ENCODE measurements around the gene CCDC149.

DNA sequence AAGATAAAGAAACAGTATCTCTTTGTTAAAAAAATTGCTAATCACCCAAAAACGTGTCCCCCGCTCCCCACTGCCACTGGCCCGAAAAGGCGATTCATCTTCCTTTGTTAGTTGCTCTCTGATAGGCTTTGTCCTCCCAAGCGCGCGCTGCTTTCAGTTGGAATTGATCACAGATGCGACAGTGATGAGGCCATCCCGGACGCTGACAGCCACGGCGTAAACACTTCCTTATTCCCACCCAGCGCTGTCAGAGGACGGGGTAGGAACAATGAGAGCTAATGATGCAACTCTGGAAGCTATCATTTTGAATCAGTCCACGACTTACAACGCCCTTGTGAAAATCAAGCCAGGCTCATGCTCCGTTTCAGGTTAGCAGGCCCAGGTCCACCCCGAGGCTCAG, 96.0 kb downstream of the CCDC149 start:
- TF ChIP-seq, protein P1, sequence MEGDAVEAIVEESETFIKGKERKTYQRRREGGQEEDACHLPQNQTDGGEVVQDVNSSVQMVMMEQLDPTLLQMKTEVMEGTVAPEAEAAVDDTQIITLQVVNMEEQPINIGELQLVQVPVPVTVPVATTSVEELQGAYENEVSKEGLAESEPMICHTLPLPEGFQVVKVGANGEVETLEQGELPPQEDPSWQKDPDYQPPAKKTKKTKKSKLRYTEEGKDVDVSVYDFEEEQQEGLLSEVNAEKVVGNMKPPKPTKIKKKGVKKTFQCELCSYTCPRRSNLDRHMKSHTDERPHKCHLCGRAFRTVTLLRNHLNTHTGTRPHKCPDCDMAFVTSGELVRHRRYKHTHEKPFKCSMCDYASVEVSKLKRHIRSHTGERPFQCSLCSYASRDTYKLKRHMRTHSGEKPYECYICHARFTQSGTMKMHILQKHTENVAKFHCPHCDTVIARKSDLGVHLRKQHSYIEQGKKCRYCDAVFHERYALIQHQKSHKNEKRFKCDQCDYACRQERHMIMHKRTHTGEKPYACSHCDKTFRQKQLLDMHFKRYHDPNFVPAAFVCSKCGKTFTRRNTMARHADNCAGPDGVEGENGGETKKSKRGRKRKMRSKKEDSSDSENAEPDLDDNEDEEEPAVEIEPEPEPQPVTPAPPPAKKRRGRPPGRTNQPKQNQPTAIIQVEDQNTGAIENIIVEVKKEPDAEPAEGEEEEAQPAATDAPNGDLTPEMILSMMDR (conservative IDR thresholded peaks at IDR 0.05; ENCODE audit: low read depth, low read length), result no peak
- TF ChIP-seq POLR2A (IDR thresholded peaks at IDR 0.05; ENCODE audit: low read depth, low read length), result no peak
- TF ChIP-seq USF2 (IDR thresholded peaks at IDR 0.05; ENCODE audit: low read depth, low read length), result no peak
- TF ChIP-seq, protein P2, sequence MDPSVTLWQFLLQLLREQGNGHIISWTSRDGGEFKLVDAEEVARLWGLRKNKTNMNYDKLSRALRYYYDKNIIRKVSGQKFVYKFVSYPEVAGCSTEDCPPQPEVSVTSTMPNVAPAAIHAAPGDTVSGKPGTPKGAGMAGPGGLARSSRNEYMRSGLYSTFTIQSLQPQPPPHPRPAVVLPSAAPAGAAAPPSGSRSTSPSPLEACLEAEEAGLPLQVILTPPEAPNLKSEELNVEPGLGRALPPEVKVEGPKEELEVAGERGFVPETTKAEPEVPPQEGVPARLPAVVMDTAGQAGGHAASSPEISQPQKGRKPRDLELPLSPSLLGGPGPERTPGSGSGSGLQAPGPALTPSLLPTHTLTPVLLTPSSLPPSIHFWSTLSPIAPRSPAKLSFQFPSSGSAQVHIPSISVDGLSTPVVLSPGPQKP (IDR thresholded peaks at IDR 0.05; ENCODE audit: borderline replicate concordance, low read depth, low read length), result no peak
- no peak for TF ChIP-seq MXI1 (IDR thresholded peaks at IDR 0.05; ENCODE audit: borderline replicate concordance, low read depth, low read length)
- TF ChIP-seq RFX5 (IDR thresholded peaks at IDR 0.05; ENCODE audit: low read depth, low read length), result no peak
- no peak for TF ChIP-seq SMC3 (IDR thresholded peaks at IDR 0.05; ENCODE audit: low read depth, low read length)
- TF ChIP-seq NFE2L2 (IDR thresholded peaks at IDR 0.05; ENCODE audit: low read depth, low read length), result no peak
- TF ChIP-seq RAD21 (IDR thresholded peaks at IDR 0.05; ENCODE audit: low read length), result no peak
- no peak for TF ChIP-seq BHLHE40 (IDR thresholded peaks at IDR 0.05; ENCODE audit: low read depth, low read length)

All from IMR-90 (cell line).